ENCODE results near the gene SLIT3. TPM values are rescaled to one million over a fixed set of nuclear protein-coding genes. Genes with fewer than 3 reads are reported as not detected.

Gene SLIT3
- total RNA-seq, 6 donors from 2014 or later: 10.8 to 57.3 (median 32.2) TPM

GRCh38 chr5:168740811-168741213, 560.1 kb downstream of the SLIT3 start:
- H3K9me3 ChIP-seq: no peaks in the 10 kb centered on the region
- no peaks in the 10 kb centered on the region for H3K36me3 ChIP-seq
- peak overlapping the region in 1 of 4 donors; percentile 11 for H3K27ac ChIP-seq
- TF ChIP-seq POLR2A (IDR thresholded peaks at IDR 0.05): no peak
- peak in 1 of 2 donors; percentile 21 for TF ChIP-seq POLR2AphosphoS5 (IDR thresholded peaks at IDR 0.05)
- peak in 1 of 2 donors; percentile 14 for DNase-seq
- ATAC-seq (ENCODE audit: low FRiP score in 2 of 2): peak; percentile 24 to 52
- H3K27me3 ChIP-seq: no peaks in the 10 kb centered on the region
- 61 to 75% methylated on average over 7 to 8 of the region's 8 CpGs for WGBS, 2 donors
- H3K4me1 ChIP-seq: peaks cover 0 to 4% (median 0%) of the 10 kb centered on the region in 4 donors
- H3K4me3 ChIP-seq: no peak overlapping the region

- no peaks in the 10 kb centered on the region for H3K9me3 ChIP-seq
- WGBS, 2 donors: 62 to 67% methylated on average over 2 of the region's 2 CpGs
- H3K36me3 ChIP-seq: no peaks in the 10 kb centered on the region
- no peaks in the 10 kb centered on the region for H3K27me3 ChIP-seq
- peak in 1 of 2 donors; percentile 8 for DNase-seq
- ATAC-seq (ENCODE audit: low FRiP score in 2 of 2): no peak
- H3K27ac ChIP-seq: no peak overlapping the region
- peaks cover 0 to 4% (median under 1%) of the 10 kb centered on the region in 4 donors for H3K4me1 ChIP-seq
- no peak overlapping the region for H3K4me3 ChIP-seq
- no peak for TF ChIP-seq POLR2AphosphoS5 (IDR thresholded peaks at IDR 0.05)
- TF ChIP-seq EP300 (IDR thresholded peaks at IDR 0.05): no peak
- TF ChIP-seq POLR2A (IDR thresholded peaks at IDR 0.05): no peak
- no peak for TF ChIP-seq CTCF (IDR thresholded peaks at IDR 0.05)
Observed at GRCh38 chr5:168740092-168740800, 560.7 kb downstream of the SLIT3 start.

- WGBS, 2 donors: 85 to 92% methylated on average over 2 of the region's 2 CpGs
- ATAC-seq (ENCODE audit: low FRiP score in 2 of 2): peak in 1 of 2 donors; percentile 9
Observed at GRCh38 chr5:168737066-168737465, 563.9 kb downstream of the SLIT3 start.

GRCh38 chr5:168736281-168736831, 564.6 kb downstream of the SLIT3 start:
- no peak for ATAC-seq (ENCODE audit: low FRiP score in 2 of 2)
- no peak for DNase-seq
- H3K27ac ChIP-seq: peak overlapping the region in 3 of 4 donors; percentile 9 to 67 (median 61)
- H3K36me3 ChIP-seq: no peaks in the 10 kb centered on the region
- H3K4me3 ChIP-seq: no peak overlapping the region
- H3K9me3 ChIP-seq: no peaks in the 10 kb centered on the region
- WGBS, 2 donors: 38% methylated on average over 1 of the region's 1 CpG; no CpG with 5 or more reads in 1 of the 2 donors
- H3K27me3 ChIP-seq: no peaks in the 10 kb centered on the region
- H3K4me1 ChIP-seq: peaks cover 0 to 4% (median 1%) of the 10 kb centered on the region in 4 donors
- TF ChIP-seq POLR2AphosphoS5 (IDR thresholded peaks at IDR 0.05): no peak
- TF ChIP-seq EP300 (IDR thresholded peaks at IDR 0.05): no peak
- TF ChIP-seq POLR2A (IDR thresholded peaks at IDR 0.05): no peak
- TF ChIP-seq CTCF (IDR thresholded peaks at IDR 0.05): no peak

More at GRCh38 chr5:168737066-168737465, 563.9 kb downstream of the SLIT3 start:
- H3K27me3 ChIP-seq: no peaks in the 10 kb centered on the region
- H3K4me1 ChIP-seq: peaks cover 0 to 4% (median 1%) of the 10 kb centered on the region in 4 donors
- no peak for DNase-seq
- no peak overlapping the region for H3K27ac ChIP-seq
- H3K4me3 ChIP-seq: no peak overlapping the region
- no peak for TF ChIP-seq POLR2AphosphoS5 (IDR thresholded peaks at IDR 0.05)
- no peak for TF ChIP-seq POLR2A (IDR thresholded peaks at IDR 0.05)
- no peak for TF ChIP-seq EP300 (IDR thresholded peaks at IDR 0.05)
- no peak for TF ChIP-seq CTCF (IDR thresholded peaks at IDR 0.05)
- H3K36me3 ChIP-seq: no peaks in the 10 kb centered on the region
- H3K9me3 ChIP-seq: no peaks in the 10 kb centered on the region

- Histone ChIP-seq H3K27ac (peak overlapping the region; percentile 18 to 67 (median 41)), H3K9me3 (no peaks in the 10 kb centered on the region), H3K4me3 (no peak overlapping the region), H3K27me3 (no peaks in the 10 kb centered on the region), H3K4me1 (peaks cover 0 to 4% (median 1%) of the 10 kb centered on the region in 4 donors), H3K36me3 (no peaks in the 10 kb centered on the region)
- ATAC-seq (ENCODE audit: low FRiP score in 2 of 2) (peak; percentile 64 to 73), DNase-seq (no peak)
- 45 to 70% methylated on average over 7 of the region's 7 CpGs for WGBS, 2 donors
- TF ChIP-seq EP300 (IDR thresholded peaks at IDR 0.05): no peak
- no peak for TF ChIP-seq POLR2A (IDR thresholded peaks at IDR 0.05)
- TF ChIP-seq POLR2AphosphoS5 (IDR thresholded peaks at IDR 0.05): peak; percentile 22 to 54
- TF ChIP-seq CTCF (IDR thresholded peaks at IDR 0.05): no peak
Observed at GRCh38 chr5:168734620-168735300, 566.2 kb downstream of the SLIT3 start.
